Mesothelial cell of epicardium (in vitro differentiated cells): ENCODE results near the gene PLXND1. TPM values are rescaled to one million over a fixed set of nuclear protein-coding genes. Genes with fewer than 3 reads are reported as not detected.

ENCODE experiments used
- DNase-seq, 2 experiments: peaks; one replicate each; pipeline ENCODE4 v3.0.0; 2021; ENCODE audit warnings: low spot score in 2 of 2; ENCODE audit not compliant: unreplicated experiment in 2 of 2
- H3K27ac Mint-ChIP-seq: 2 replicates; pipeline ENCODE4 v1.8.0; 2021; ENCODE audit warnings: mixed read lengths
- H3K27me3 Mint-ChIP-seq: 2 replicates; pipeline ENCODE4 v1.8.0; 2021; ENCODE audit warnings: low read depth, mixed read lengths
- H3K36me3 Mint-ChIP-seq: 2 replicates; pipeline ENCODE4 v1.8.0; 2021; ENCODE audit warnings: mixed read lengths
- H3K4me1 Mint-ChIP-seq: 2 replicates; pipeline ENCODE4 v1.8.0; 2021; ENCODE audit warnings: mixed read lengths
- H3K4me3 Mint-ChIP-seq: 2 replicates; pipeline ENCODE4 v1.8.0; 2021; ENCODE audit warnings: mild to moderate bottlenecking, moderate library complexity, mixed read lengths
- H3K9me3 Mint-ChIP-seq: 2 replicates; pipeline ENCODE4 v1.8.0; 2021; ENCODE audit warnings: mixed read lengths
- total RNA-seq: library from RNA; stranded (reverse); gene quantifications from 3 replicates; pipeline ENCODE4 v1.2.1, GENCODE V29; 2021
- TF ChIP-seq, protein P1 (sequence below): fragments of 200-600 bp; sonication (generic); IDR thresholded peaks from one replicate; pipeline ENCODE4 v1.5.0; 2021; ENCODE audit warnings: antibody characterized with exemption; ENCODE audit not compliant: unreplicated experiment

Gene PLXND1
- total RNA-seq, 1 donor from 2014 or later, result 60.6 TPM

DNA sequence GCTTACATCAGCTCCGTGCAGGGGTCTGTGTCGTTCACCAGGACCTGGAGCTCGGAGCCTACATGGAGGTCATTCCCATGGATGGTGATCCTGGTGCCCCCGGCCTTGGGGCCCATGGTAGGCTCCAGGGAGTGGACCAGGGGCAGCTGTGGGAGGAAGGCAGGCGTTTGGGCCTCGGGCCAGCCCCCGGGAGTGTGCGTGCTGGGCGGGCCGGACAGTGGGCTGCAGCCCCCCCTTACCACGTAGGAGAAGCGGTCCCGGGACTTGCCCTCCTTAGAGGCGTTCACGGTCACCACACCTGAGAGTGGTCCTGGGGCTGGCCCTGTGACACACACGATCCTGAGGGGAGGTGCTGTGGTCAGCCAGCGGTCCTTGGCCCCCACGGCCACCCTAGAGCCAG lies 33.9 kb downstream of the PLXND1 start:
- H3K9me3 Mint-ChIP-seq, result no peaks in the 10 kb centered on the region
- DNase-seq, result no peak
- no peak overlapping the region for H3K27ac Mint-ChIP-seq
- H3K4me3 Mint-ChIP-seq, result no peak overlapping the region
- TF ChIP-seq, protein P1, sequence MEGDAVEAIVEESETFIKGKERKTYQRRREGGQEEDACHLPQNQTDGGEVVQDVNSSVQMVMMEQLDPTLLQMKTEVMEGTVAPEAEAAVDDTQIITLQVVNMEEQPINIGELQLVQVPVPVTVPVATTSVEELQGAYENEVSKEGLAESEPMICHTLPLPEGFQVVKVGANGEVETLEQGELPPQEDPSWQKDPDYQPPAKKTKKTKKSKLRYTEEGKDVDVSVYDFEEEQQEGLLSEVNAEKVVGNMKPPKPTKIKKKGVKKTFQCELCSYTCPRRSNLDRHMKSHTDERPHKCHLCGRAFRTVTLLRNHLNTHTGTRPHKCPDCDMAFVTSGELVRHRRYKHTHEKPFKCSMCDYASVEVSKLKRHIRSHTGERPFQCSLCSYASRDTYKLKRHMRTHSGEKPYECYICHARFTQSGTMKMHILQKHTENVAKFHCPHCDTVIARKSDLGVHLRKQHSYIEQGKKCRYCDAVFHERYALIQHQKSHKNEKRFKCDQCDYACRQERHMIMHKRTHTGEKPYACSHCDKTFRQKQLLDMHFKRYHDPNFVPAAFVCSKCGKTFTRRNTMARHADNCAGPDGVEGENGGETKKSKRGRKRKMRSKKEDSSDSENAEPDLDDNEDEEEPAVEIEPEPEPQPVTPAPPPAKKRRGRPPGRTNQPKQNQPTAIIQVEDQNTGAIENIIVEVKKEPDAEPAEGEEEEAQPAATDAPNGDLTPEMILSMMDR, result no peak
- no peaks in the 10 kb centered on the region for H3K27me3 Mint-ChIP-seq
- H3K4me1 Mint-ChIP-seq, result no peaks in the 10 kb centered on the region
- no peaks in the 10 kb centered on the region for H3K36me3 Mint-ChIP-seq

DNA sequence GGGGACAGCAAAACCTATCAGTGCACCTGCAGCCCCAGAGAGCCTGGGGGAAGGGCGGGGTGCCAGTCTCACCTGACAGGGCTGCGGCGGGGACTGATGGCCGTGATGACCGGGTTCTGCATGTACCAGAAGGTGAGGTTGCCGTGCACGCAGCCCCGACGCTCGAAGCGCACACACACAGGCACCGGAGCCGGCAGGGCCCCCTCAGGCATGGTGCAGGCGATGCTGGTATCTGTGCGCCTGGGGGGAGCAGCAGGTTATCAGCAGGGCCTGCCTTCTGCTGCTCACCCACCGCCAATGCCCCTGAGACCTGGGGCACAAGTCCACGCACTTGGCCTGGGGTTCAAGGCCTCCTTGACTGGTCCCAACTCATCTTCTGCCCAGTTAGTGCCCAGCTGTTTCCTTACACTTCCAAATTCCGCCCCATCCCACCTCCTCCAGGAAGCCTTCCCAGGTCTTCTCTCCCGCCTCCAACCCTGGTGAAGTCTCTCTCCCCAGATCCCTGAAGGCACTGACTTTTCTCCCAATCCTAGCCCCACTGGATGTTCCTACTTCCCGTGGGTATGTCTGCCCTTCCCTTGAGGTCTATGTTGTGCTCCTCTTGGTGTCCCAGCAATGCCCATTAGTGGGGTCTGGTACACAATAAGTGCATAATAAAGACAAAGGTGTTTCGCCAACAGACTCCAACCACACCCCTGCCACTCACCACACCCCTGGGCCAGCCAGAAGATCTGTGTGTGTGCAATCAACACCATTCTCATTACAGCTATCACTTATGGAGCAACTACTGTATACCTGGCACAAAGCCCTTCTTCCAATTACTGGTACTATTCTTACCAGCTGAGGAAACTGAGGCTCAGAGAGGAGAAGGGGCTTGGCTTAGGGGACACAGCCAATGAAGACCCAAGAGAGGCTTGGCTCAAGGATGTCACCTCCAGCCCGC lies 34.6 kb downstream of the PLXND1 start:
- Mint-ChIP-seq H3K9me3 (no peaks in the 10 kb centered on the region), H3K27me3 (no peaks in the 10 kb centered on the region), H3K27ac (no peak overlapping the region), H3K4me1 (no peaks in the 10 kb centered on the region), H3K4me3 (no peak overlapping the region), H3K36me3 (no peaks in the 10 kb centered on the region)
- TF ChIP-seq, protein P1, result no peak
- DNase-seq, result no peak

DNA sequence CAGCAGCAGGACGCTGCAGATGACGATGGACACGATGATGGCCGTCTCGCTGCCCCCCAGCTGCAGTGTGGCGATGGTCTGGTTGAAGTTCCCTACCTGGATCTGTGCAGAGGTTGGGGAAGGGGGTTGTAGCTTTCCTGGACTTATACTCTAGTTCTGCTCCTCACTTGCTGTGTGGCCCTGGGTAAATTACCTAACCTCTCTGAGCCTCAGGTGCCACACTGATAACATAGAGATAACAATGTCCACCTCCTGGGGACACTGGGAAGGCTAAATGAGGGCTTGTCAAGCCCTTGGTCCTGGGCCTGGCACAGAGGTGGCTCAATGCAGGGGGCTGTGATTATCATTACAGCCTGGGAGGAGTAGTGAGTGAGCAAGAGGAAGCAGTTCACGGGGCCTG lies 36.6 kb downstream of the PLXND1 start:
- no peak for DNase-seq
- H3K9me3 Mint-ChIP-seq, result no peaks in the 10 kb centered on the region
- no peak overlapping the region for H3K27ac Mint-ChIP-seq
- no peaks in the 10 kb centered on the region for H3K27me3 Mint-ChIP-seq
- TF ChIP-seq, protein P1, result no peak
- H3K36me3 Mint-ChIP-seq, result no peaks in the 10 kb centered on the region
- no peak overlapping the region for H3K4me3 Mint-ChIP-seq
- no peaks in the 10 kb centered on the region for H3K4me1 Mint-ChIP-seq

DNA sequence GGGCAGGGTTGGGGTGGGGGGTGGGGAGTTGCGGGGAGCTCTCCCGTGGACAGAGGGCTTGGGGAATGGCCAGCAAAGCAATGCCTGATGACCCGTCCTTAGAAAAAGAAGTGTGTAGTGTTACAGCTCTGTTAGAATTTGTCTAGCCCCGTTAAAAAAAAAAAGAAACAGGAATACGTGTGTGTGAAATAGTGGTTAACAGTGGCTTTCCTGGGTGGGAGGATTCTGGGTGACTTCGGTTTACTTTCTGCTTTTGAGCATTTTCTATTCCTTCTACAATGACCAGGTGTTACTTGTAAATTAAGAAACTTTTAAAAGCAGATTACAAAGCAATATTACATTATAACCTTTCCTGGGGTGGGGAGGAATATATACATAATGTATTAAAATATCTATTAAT lies 38.5 kb downstream of the PLXND1 start:
- Mint-ChIP-seq H3K4me3 (no peak overlapping the region), H3K27ac (no peak overlapping the region), H3K27me3 (no peaks in the 10 kb centered on the region), H3K36me3 (no peaks in the 10 kb centered on the region), H3K4me1 (no peaks in the 10 kb centered on the region), H3K9me3 (no peaks in the 10 kb centered on the region)
- TF ChIP-seq, protein P1, result no peak
- no peak for DNase-seq

DNA sequence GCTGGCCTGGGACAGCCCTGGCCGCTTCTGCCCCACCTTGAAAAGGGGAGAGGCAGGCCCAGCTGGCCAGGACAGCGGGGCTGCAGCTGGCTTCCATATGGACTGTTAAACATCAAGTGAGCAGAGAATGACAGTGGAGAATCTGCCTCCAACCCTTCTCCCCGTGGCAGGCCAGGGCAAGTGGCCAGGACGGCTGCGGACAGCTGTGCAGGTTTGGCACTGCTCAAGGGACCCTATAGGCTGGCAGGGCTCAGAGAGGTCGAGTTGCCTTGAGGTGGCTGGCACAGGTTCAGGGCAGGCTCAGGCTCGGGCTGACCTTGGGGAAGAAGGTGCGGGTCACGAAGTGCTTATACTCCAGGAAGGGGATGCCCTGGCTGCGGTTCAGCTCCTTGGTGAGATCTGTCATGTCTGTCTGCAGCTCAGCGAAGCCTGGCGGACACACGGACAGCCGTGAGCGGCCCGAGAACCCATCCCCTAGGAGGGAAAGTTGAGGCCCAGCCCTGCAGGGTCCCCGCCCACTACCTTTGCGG lies 39.2 kb downstream of the PLXND1 start:
- Mint-ChIP-seq H3K27ac (no peak overlapping the region), H3K4me1 (no peaks in the 10 kb centered on the region), H3K9me3 (no peaks in the 10 kb centered on the region), H3K4me3 (no peak overlapping the region), H3K27me3 (no peaks in the 10 kb centered on the region), H3K36me3 (no peaks in the 10 kb centered on the region)
- TF ChIP-seq, protein P1, result no peak
- DNase-seq, result no peak
